Neuronal stem cell (in vitro differentiated cells): ENCODE measurements around the gene MRTFB.

Experiments
- DNase-seq: peaks from one replicate; pipeline ENCODE4 v3.0.0-alpha.2; 2013; ENCODE audit warnings: low spot score
- H2AFZ ChIP-seq: one replicate; pipeline ENCODE4 v1.6.1; 2013; ENCODE audit warnings: mild to moderate bottlenecking, low read length, inconsistent platforms
- H2AK5ac ChIP-seq: 2 replicates; pipeline ENCODE4 v1.6.1; 2013; ENCODE audit warnings: low read depth, mild to moderate bottlenecking, inconsistent platforms, low read length, moderate library complexity, mixed read lengths
- H2BK120ac ChIP-seq: 2 replicates; pipeline ENCODE4 v1.6.1; 2013; ENCODE audit warnings: low read depth, mild to moderate bottlenecking, inconsistent platforms, low read length, moderate library complexity, mixed read lengths
- H2BK12ac ChIP-seq: one replicate; pipeline ENCODE4 v1.6.1; 2013; ENCODE audit warnings: low read length, inconsistent platforms
- H2BK15ac ChIP-seq: 2 replicates; pipeline ENCODE4 v1.6.1; 2013; ENCODE audit warnings: mild to moderate bottlenecking, low read length, inconsistent platforms, mixed read lengths
- H2BK5ac ChIP-seq: one replicate; pipeline ENCODE4 v1.6.1; 2013; ENCODE audit warnings: inconsistent platforms, mild to moderate bottlenecking, low read length, moderate library complexity
- H3K14ac ChIP-seq: one replicate; pipeline ENCODE4 v1.6.1; 2013; ENCODE audit warnings: low read length, inconsistent platforms
- H3K18ac ChIP-seq: 2 replicates; pipeline ENCODE4 v1.6.1; 2013; ENCODE audit warnings: low read length, inconsistent platforms
- H3K23ac ChIP-seq: 2 replicates; pipeline ENCODE4 v1.6.1; 2013; ENCODE audit warnings: low read depth, mild to moderate bottlenecking, mixed read lengths, low read length, inconsistent platforms; ENCODE audit not compliant: poor library complexity
- H3K27ac ChIP-seq: replicated peaks from 3 replicates; pipeline ENCODE4 v1.5.1; 2013; ENCODE audit warnings: low read length, inconsistent platforms
- H3K27me3 ChIP-seq, 3 experiments: 2 replicates each; pipeline ENCODE4 v1.6.1; 2013; ENCODE audit warnings: low read length in 3 of 3, mild to moderate bottlenecking in 2 of 3, inconsistent platforms in 1 of 3, low read depth in 1 of 3, mixed read lengths in 1 of 3, moderate library complexity in 1 of 3; ENCODE audit not compliant: control insufficient read depth in 3 of 3, insufficient read depth in 3 of 3
- H3K36me3 ChIP-seq, 2 donors: replicated peaks in 1 of 2; 2 replicates each; pipeline ENCODE4 v1.6.1; 2013; ENCODE audit warnings: low read length in 2 of 2; ENCODE audit not compliant: control insufficient read depth in 2 of 2, insufficient read depth in 2 of 2
- H3K4ac ChIP-seq: 2 replicates; pipeline ENCODE4 v1.6.1; 2013; ENCODE audit warnings: inconsistent platforms, mild to moderate bottlenecking, low read length, moderate library complexity
- H3K4me1 ChIP-seq, 2 donors: 1 replicate in 1 of 2; 2 replicates in 1 of 2; pipeline ENCODE4 v1.6.1; 2013; ENCODE audit warnings: low read length in 2 of 2, low read depth in 1 of 2; ENCODE audit not compliant: control insufficient read depth in 2 of 2, insufficient read depth in 1 of 2
- H3K4me2 ChIP-seq: one replicate; pipeline ENCODE4 v1.6.1; 2013; ENCODE audit warnings: mild to moderate bottlenecking, low read length, inconsistent platforms; ENCODE audit not compliant: insufficient read depth, poor library complexity, severe bottlenecking
- H3K4me3 ChIP-seq, 2 donors: 2 replicates each; pipeline ENCODE4 v1.5.1; 2013; ENCODE audit warnings: low read length in 2 of 2, mild to moderate bottlenecking in 2 of 2, inconsistent platforms in 1 of 2, moderate library complexity in 1 of 2
- H3K79me1 ChIP-seq: one replicate; pipeline ENCODE4 v1.6.1; 2013; ENCODE audit warnings: low read depth, mild to moderate bottlenecking, inconsistent platforms, low read length, moderate library complexity
- H3K9ac ChIP-seq: one replicate; pipeline ENCODE4 v1.6.1; 2013; ENCODE audit warnings: mild to moderate bottlenecking, low read depth, low read length, inconsistent platforms; ENCODE audit not compliant: poor library complexity
- H3K9me3 ChIP-seq, 2 donors: replicated peaks in 1 of 2; 2 replicates each; pipeline versions ENCODE3 to v1.6.1; 2013; ENCODE audit warnings: low read length in 2 of 2, mild to moderate bottlenecking in 2 of 2, inconsistent platforms in 1 of 2, low read depth in 1 of 2, mixed read lengths in 1 of 2, moderate library complexity in 1 of 2; ENCODE audit not compliant: control insufficient read depth in 2 of 2, insufficient read depth in 1 of 2
- H4K8ac ChIP-seq: one replicate; pipeline ENCODE4 v1.6.1; 2013; ENCODE audit warnings: low read depth, mild to moderate bottlenecking, inconsistent platforms, low read length, moderate library complexity
- H4K91ac ChIP-seq: one replicate; pipeline ENCODE4 v1.6.1; 2013; ENCODE audit warnings: low read length, low read depth, mild to moderate bottlenecking, inconsistent platforms; ENCODE audit not compliant: poor library complexity
- WGBS, 2 donors: extraction: QIAGEN DNeasy Blood & Tissue Kit; methylation state at CpG; one replicate each; pipeline ENCODE4 v1.1.7; 2013; ENCODE audit warnings: missing lambda C conversion rate in 2 of 2, mixed read lengths in 1 of 2; ENCODE audit not compliant: insufficient read length in 2 of 2, insufficient replicate concordance in 1 of 2; ENCODE audit errors: extremely low coverage in 2 of 2; 5-methylcytosine and 5-hydroxymethylcytosine counted together

MRTFB gene

GRCh38 chr16:14119799-14120198, 48.7 kb downstream of the MRTFB start:
- Histone ChIP-seq H3K27me3 (no peaks in the 10 kb centered on the region), H3K4me1 (peaks cover under 1 to 2% of the 10 kb centered on the region in 2 donors), H3K4ac (no peak overlapping the region), H3K18ac (no peak overlapping the region), H2BK15ac (no peak overlapping the region), H2BK120ac (no peak overlapping the region), H3K79me1 (peaks cover 2% of the 10 kb centered on the region), H3K9ac (no peak overlapping the region), H3K14ac (no peak overlapping the region), H3K9me3 (peaks cover 0 to 7% of the 10 kb centered on the region in 2 donors), H3K4me3 (no peak overlapping the region), H4K8ac (no peak overlapping the region), H2BK12ac (no peak overlapping the region), H3K36me3 (peaks cover 0 to 4% of the 10 kb centered on the region in 2 donors), H4K91ac (no peak overlapping the region), H3K4me2 (no peak overlapping the region), H2BK5ac (no peak overlapping the region), H2AFZ (no peak overlapping the region), H2AK5ac (no peak overlapping the region), H3K27ac (no peak overlapping the region), H3K23ac (no peak overlapping the region)
- no CpG with 5 or more reads among the region's 4 CpGs for WGBS, 2 donors
- no peak for DNase-seq

GRCh38 chr16:14120335-14120734, 49.2 kb downstream of the MRTFB start:
- H2BK5ac ChIP-seq, result no peak overlapping the region
- DNase-seq, result no peak
- WGBS, 2 donors, result no CpG with 5 or more reads among the region's 4 CpGs
- peaks cover 6% of the 10 kb centered on the region in 2 donors for H3K4me1 ChIP-seq
- no peak overlapping the region for H2BK15ac ChIP-seq
- H3K18ac ChIP-seq, result no peak overlapping the region
- H3K14ac ChIP-seq, result no peak overlapping the region
- H2BK12ac ChIP-seq, result no peak overlapping the region
- no peak overlapping the region for H3K23ac ChIP-seq
- H4K8ac ChIP-seq, result no peak overlapping the region
- H3K4ac ChIP-seq, result no peak overlapping the region
- no peak overlapping the region for H2AFZ ChIP-seq
- peaks cover 0 to 7% of the 10 kb centered on the region in 2 donors for H3K9me3 ChIP-seq
- no peak overlapping the region for H3K4me2 ChIP-seq
- H3K4me3 ChIP-seq, result no peak overlapping the region
- H2BK120ac ChIP-seq, result no peak overlapping the region
- no peak overlapping the region for H3K27ac ChIP-seq
- H3K79me1 ChIP-seq, result peaks cover 2% of the 10 kb centered on the region
- no peak overlapping the region for H4K91ac ChIP-seq
- no peaks in the 10 kb centered on the region for H3K27me3 ChIP-seq
- H3K36me3 ChIP-seq, result peaks cover 0 to 4% of the 10 kb centered on the region in 2 donors
- no peak overlapping the region for H2AK5ac ChIP-seq
- H3K9ac ChIP-seq, result no peak overlapping the region

- no peak overlapping the region for H4K91ac ChIP-seq
- H3K27me3 ChIP-seq, result no peaks in the 10 kb centered on the region
- H3K36me3 ChIP-seq, result peaks cover 0 to 4% of the 10 kb centered on the region in 2 donors
- no peak overlapping the region for H2BK5ac ChIP-seq
- no peak overlapping the region for H2BK12ac ChIP-seq
- no peak overlapping the region for H3K4me3 ChIP-seq
- H2AFZ ChIP-seq, result no peak overlapping the region
- no peak overlapping the region for H3K23ac ChIP-seq
- no peak overlapping the region for H2BK15ac ChIP-seq
- H3K79me1 ChIP-seq, result peaks cover 2% of the 10 kb centered on the region
- no peak overlapping the region for H3K4me2 ChIP-seq
- no peak overlapping the region for H4K8ac ChIP-seq
- no peak overlapping the region for H3K27ac ChIP-seq
- H3K4ac ChIP-seq, result no peak overlapping the region
- no peak overlapping the region for H2AK5ac ChIP-seq
- no peak overlapping the region for H3K9ac ChIP-seq
- DNase-seq, result no peak
- no CpG with 5 or more reads among the region's 2 CpGs for WGBS, 2 donors
- H3K9me3 ChIP-seq, result peaks cover 0 to 7% of the 10 kb centered on the region in 2 donors
- H2BK120ac ChIP-seq, result no peak overlapping the region
- peaks cover 5 to 10% of the 10 kb centered on the region in 2 donors for H3K4me1 ChIP-seq
- H3K18ac ChIP-seq, result no peak overlapping the region
- no peak overlapping the region for H3K14ac ChIP-seq
Measured at GRCh38 chr16:14121142-14121541, 50.0 kb downstream of the MRTFB start.

- no peak overlapping the region for H3K4me2 ChIP-seq
- H3K9me3 ChIP-seq, result peaks cover 0 to 7% of the 10 kb centered on the region in 2 donors
- H4K8ac ChIP-seq, result no peak overlapping the region
- H3K9ac ChIP-seq, result no peak overlapping the region
- no CpG with 5 or more reads among the region's 3 CpGs for whole genome bisulfite sequencing, 2 donors
- no peak overlapping the region for H2AFZ ChIP-seq
- no peak overlapping the region for H3K4me3 ChIP-seq
- no peak overlapping the region for H3K14ac ChIP-seq
- H3K18ac ChIP-seq, result no peak overlapping the region
- no peak for DNase-seq
- no peak overlapping the region for H3K23ac ChIP-seq
- H2BK12ac ChIP-seq, result no peak overlapping the region
- H2AK5ac ChIP-seq, result no peak overlapping the region
- peaks cover 0 to 4% of the 10 kb centered on the region in 2 donors for H3K36me3 ChIP-seq
- H3K4ac ChIP-seq, result no peak overlapping the region
- H2BK15ac ChIP-seq, result no peak overlapping the region
- H3K27me3 ChIP-seq, result no peaks in the 10 kb centered on the region
- peaks cover 2% of the 10 kb centered on the region for H3K79me1 ChIP-seq
- no peak overlapping the region for H2BK120ac ChIP-seq
- peaks cover 5 to 10% of the 10 kb centered on the region in 2 donors for H3K4me1 ChIP-seq
- H3K27ac ChIP-seq, result no peak overlapping the region
- H4K91ac ChIP-seq, result no peak overlapping the region
- no peak overlapping the region for H2BK5ac ChIP-seq
Measured at GRCh38 chr16:14121872-14122271, 50.8 kb downstream of the MRTFB start.
